SK-N-MC (cell line): ENCODE data around the gene DDX59.

ENCODE experiments used
- EZH2 ChIP-seq: fragments of 200-600 bp; sonication (generic); IDR thresholded peaks from one replicate; pipeline ENCODE4 v1.6.1; 2017; ENCODE audit warnings: antibody characterized with exemption
- FOXP2 ChIP-seq: optimal IDR thresholded peaks from 2 replicates; pipeline ENCODE3; 2011; ENCODE audit warnings: mild to moderate bottlenecking, moderate library complexity; ENCODE audit not compliant: insufficient read depth; ENCODE audit errors: extremely low read length, control extremely low read depth
- POLR2AphosphoS5 ChIP-seq: IDR thresholded peaks from 2 replicates; pipeline ENCODE4 v1.6.1; 2012; ENCODE audit warnings: mild to moderate bottlenecking, low read depth, low read length, borderline replicate concordance

- no peak for TF ChIP-seq POLR2AphosphoS5
- no peak for TF ChIP-seq EZH2
- no peak for TF ChIP-seq FOXP2
Observed at GRCh38 chr1:200624679-200625335, 44.9 kb downstream of the DDX59 start.
